A673 (cell line): ENCODE data around the gene HOXD4. TPM values are rescaled to one million over a fixed set of nuclear protein-coding genes. Genes with fewer than 3 reads are reported as not detected.

Experiments
- BruUV-seq: library from RNA; stranded (reverse); fragments of 400-500 nt; replicated peaks from 2 replicates; lab custom pipeline; 2021; lab: Mats Ljungman, UMichigan
- CTCF ChIA-PET: fragments of 300-600 bp; sonication (Branson Sonifier 250); formaldehyde crosslinking; loops from one replicate; lab custom pipeline; 2022; ENCODE audit warnings: antibody characterized with exemption; lab: Charles Lee
- POLR2A ChIA-PET: fragments of 300-600 bp; sonication (Branson Sonifier 250); formaldehyde crosslinking; loops from one replicate; lab custom pipeline; 2022; ENCODE audit warnings: antibody characterized with exemption; ENCODE audit not compliant: low non-redundant PET; lab: Charles Lee
- DNase-seq: peaks from one replicate; pipeline ENCODE4 v3.0.0-alpha.2; 2015; ENCODE audit warnings: low spot score
- H3K27ac ChIP-seq: fragments of 200-600 bp; sonication (generic); 2 replicates; pipeline ENCODE4 v1.5.1; 2016; ENCODE audit warnings: mixed run types, low read depth, mild to moderate bottlenecking, mixed read lengths, antibody characterized with exemption, low read length; ENCODE audit not compliant: poor library complexity, severe bottlenecking
- H3K27me3 ChIP-seq: fragments of 200-600 bp; sonication (generic); replicated peaks from 2 replicates; pipeline ENCODE4 v1.6.1; 2017; ENCODE audit warnings: mixed run types, low read depth, mild to moderate bottlenecking, mixed read lengths, antibody characterized with exemption, low read length; ENCODE audit not compliant: insufficient read depth, poor library complexity
- H3K36me3 ChIP-seq: fragments of 200-600 bp; sonication (generic); 2 replicates; pipeline ENCODE4 v1.6.1; 2016; ENCODE audit warnings: mixed run types, mild to moderate bottlenecking, mixed read lengths, antibody characterized with exemption, low read length; ENCODE audit not compliant: insufficient read depth, poor library complexity, severe bottlenecking
- H3K4me1 ChIP-seq: fragments of 200-600 bp; sonication (generic); 2 replicates; pipeline ENCODE4 v1.6.1; 2017; ENCODE audit warnings: mixed run types, mild to moderate bottlenecking, mixed read lengths, antibody characterized with exemption, low read length; ENCODE audit not compliant: insufficient read depth, poor library complexity, severe bottlenecking
- H3K4me3 ChIP-seq: fragments of 200-600 bp; sonication (generic); 2 replicates; pipeline ENCODE4 v1.5.1; 2016; ENCODE audit warnings: low read depth, mixed run types, mild to moderate bottlenecking, mixed read lengths, low read length; ENCODE audit not compliant: poor library complexity, severe bottlenecking
- H3K9me3 ChIP-seq: fragments of 200-600 bp; sonication (generic); 2 replicates; pipeline ENCODE4 v1.6.1; 2016; ENCODE audit warnings: mixed run types, low read depth, mild to moderate bottlenecking, mixed read lengths, antibody characterized with exemption, low read length; ENCODE audit not compliant: poor library complexity, severe bottlenecking
- CTCF ChIP-seq: fragments of 300-800, 200-600 bp; sonication (generic); conservative IDR thresholded peaks from 2 replicates; pipeline ENCODE4 v1.5.1; 2017; ENCODE audit warnings: low read depth, mild to moderate bottlenecking, antibody characterized with exemption, low read length, moderate library complexity, mixed read lengths
- EZH2 ChIP-seq: fragments of 200-600 bp; sonication (generic); IDR thresholded peaks from 2 replicates; pipeline ENCODE4 v1.6.1; 2017; ENCODE audit warnings: borderline replicate concordance, low read depth, mild to moderate bottlenecking, mixed read lengths, antibody characterized with exemption, low read length; ENCODE audit not compliant: poor library complexity, severe bottlenecking
- intact Hi-C: fragments of 100-400 bp; cut with micrococcal nuclease; formaldehyde crosslinking; loops from one replicate; pipeline ENCODE4 v1.10.0; 2022; ENCODE audit not compliant: unreplicated experiment
- total RNA-seq: library from RNA; stranded (reverse); gene quantifications from 2 replicates; pipeline ENCODE4 v1.2.3, GENCODE V29; 2021

Gene HOXD4
- total RNA-seq, 1 experiment from 2014 or later: 30.8 TPM

- CTCF ChIA-PET: no interaction called here
- no peaks in the 10 kb centered on the region for H3K9me3 ChIP-seq
- peaks cover 84% of the 10 kb centered on the region for H3K36me3 ChIP-seq
- TF ChIP-seq CTCF (no peak), EZH2 (no peak)
- intact Hi-C loops: no loop called here
- H3K4me1 ChIP-seq: peaks cover 35% of the 10 kb centered on the region
- no peaks in the 10 kb centered on the region for H3K27me3 ChIP-seq
- no TSS peak for BruUV-seq
- POLR2A ChIA-PET: interaction anchor here (0.5 kb wide), 1 partner anchor 687 kb away, joined by 4 read pairs; no protein-coding TSS in a partner anchor
- H3K27ac ChIP-seq: no peak overlapping the region
- H3K4me3 ChIP-seq: no peak overlapping the region
- no peak for DNase-seq
These were observed 3.4 kb upstream of the HOXD4 start for GRCh38 chr2:176147800-176148496.

- intact Hi-C loops: no loop called here
- no peak for DNase-seq
- peaks cover 91% of the 10 kb centered on the region for H3K36me3 ChIP-seq
- H3K27me3 ChIP-seq: no peaks in the 10 kb centered on the region
- ChIA-PET POLR2A (no interaction called here), CTCF (no interaction called here)
- no peak overlapping the region for H3K27ac ChIP-seq
- no peak overlapping the region for H3K4me3 ChIP-seq
- no TSS peak for BruUV-seq
- peaks cover 32% of the 10 kb centered on the region for H3K4me1 ChIP-seq
- no peak for TF ChIP-seq CTCF
- no peak for TF ChIP-seq EZH2
- H3K9me3 ChIP-seq: no peaks in the 10 kb centered on the region
These were observed 2.5 kb upstream of the HOXD4 start for GRCh38 chr2:176148751-176149421.

GRCh38 chr2:176149481-176149938, 1.8 kb upstream of the HOXD4 start:
- POLR2A ChIA-PET: no interaction called here
- intact Hi-C loops: no loop called here
- H3K4me1 ChIP-seq: peaks cover 30% of the 10 kb centered on the region
- H3K27me3 ChIP-seq: no peaks in the 10 kb centered on the region
- CTCF ChIA-PET: no interaction called here
- no peak overlapping the region for H3K4me3 ChIP-seq
- TF ChIP-seq CTCF: no peak
- no peak for TF ChIP-seq EZH2
- BruUV-seq: no TSS peak
- H3K27ac ChIP-seq: no peak overlapping the region
- H3K9me3 ChIP-seq: no peaks in the 10 kb centered on the region
- no peak for DNase-seq
- peaks cover 94% of the 10 kb centered on the region for H3K36me3 ChIP-seq
